ENCODE results near the gene TCN2.

TCN2 gene

DNA sequence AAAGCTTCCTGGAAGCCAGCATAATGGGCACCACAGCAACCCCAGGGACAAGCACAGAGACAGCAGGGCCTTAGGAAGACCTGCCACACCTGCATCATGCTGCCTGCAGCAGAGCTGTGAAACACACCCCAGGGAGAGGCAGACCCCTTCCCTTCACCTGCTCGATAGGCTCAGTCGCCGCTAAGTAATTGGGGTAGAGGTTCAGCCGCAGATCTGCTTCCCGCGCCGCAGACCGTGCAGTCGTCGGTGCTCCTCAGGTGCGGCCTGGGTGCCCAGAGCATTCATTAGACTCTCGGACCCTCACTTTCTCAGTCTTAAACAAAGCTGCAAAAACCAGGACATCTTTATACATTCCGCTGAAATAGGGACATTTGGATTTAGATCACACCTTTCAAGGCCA lies 57.8 kb downstream of the TCN2 start:
- peaks cover 6 to 10% of the 10 kb centered on the region in 2 experiments for H3K4me1 ChIP-seq (ENCODE audit: control insufficient read depth in 1 of 2, insufficient read depth in 2 of 2, low read length in 2 of 2)
- H3K79me2 ChIP-seq (ENCODE audit: control insufficient read depth, insufficient read depth, low read length, poor library complexity): peaks cover 2% of the 10 kb centered on the region
- H4K91ac ChIP-seq (ENCODE audit: low read depth, low read length): no peak overlapping the region
- H3K27ac ChIP-seq (ENCODE audit: low read depth, low read length): no peak overlapping the region
- H3K36me3 ChIP-seq (ENCODE audit: control insufficient read depth in 1 of 2, insufficient read depth in 2 of 2, low read length in 2 of 2): peaks cover 3 to 11% of the 10 kb centered on the region in 2 experiments
- no peak overlapping the region for H2BK120ac ChIP-seq (ENCODE audit: insufficient read depth, low read length, poor library complexity)
- no peaks in the 10 kb centered on the region for H3K9me3 ChIP-seq (ENCODE audit: insufficient read depth, low read depth, low read length)
- peaks cover 5% of the 10 kb centered on the region for H3K27me3 ChIP-seq (ENCODE audit: insufficient read depth, low read length)
- DNase-seq: no peak
- H2BK5ac ChIP-seq (ENCODE audit: low read depth, low read length, poor library complexity): no peak overlapping the region
- H3K14ac ChIP-seq (ENCODE audit: low read length): no peak overlapping the region
- H3K4ac ChIP-seq (ENCODE audit: low read depth, low read length): no peak overlapping the region
- H3K4me3 ChIP-seq (ENCODE audit: low read depth, low read length): no peak overlapping the region
- H4K12ac ChIP-seq (ENCODE audit: low read depth, low read length): no peak overlapping the region
- peaks cover 2% of the 10 kb centered on the region for H3K79me1 ChIP-seq (ENCODE audit: low read length)
- no peak overlapping the region for H2BK12ac ChIP-seq (ENCODE audit: low read length)
- H2AK5ac ChIP-seq (ENCODE audit: low read length): no peak overlapping the region
- no peak overlapping the region for H3K23ac ChIP-seq (ENCODE audit: low read length)
- H3K18ac ChIP-seq (ENCODE audit: low read length): no peak overlapping the region
- no peak overlapping the region for H3K9ac ChIP-seq (ENCODE audit: low read length)
- no peak overlapping the region for H4K8ac ChIP-seq (ENCODE audit: low read depth, low read length)
- WGBS (ENCODE audit: extremely low coverage, insufficient coverage, insufficient read length): no CpG with 5 or more reads among the region's 13 CpGs
- H3K4me2 ChIP-seq (ENCODE audit: low read length): no peak overlapping the region
- no peak overlapping the region for H2AFZ ChIP-seq (ENCODE audit: insufficient read depth, low read length, poor library complexity)

DNA sequence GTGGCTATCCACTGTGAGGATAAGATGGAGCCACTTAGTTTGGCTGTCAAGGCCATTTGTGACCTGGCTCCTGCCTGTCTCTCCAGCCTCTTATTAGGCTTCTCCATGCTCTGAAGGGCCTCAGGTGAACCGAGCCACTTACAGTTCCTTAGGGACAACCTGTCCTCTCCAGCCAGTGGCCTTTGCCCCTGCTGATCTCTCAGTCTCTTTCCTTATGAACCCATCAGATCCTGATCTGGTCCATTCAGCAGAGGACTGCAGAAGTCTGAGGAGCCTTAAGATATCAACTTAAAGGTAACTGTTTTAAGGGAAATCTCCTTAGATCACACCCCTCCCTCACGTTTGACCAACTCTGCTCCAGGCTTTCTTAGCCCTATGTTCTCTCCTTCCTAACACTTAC lies 58.3 kb downstream of the TCN2 start:
- Histone ChIP-seq H3K27me3 (ENCODE audit: insufficient read depth, low read length) (peaks cover 5% of the 10 kb centered on the region), H2BK120ac (ENCODE audit: insufficient read depth, low read length, poor library complexity) (no peak overlapping the region), H3K36me3 (ENCODE audit: control insufficient read depth in 1 of 2, insufficient read depth in 2 of 2, low read length in 2 of 2) (peaks cover 3 to 11% of the 10 kb centered on the region in 2 experiments), H3K4me2 (ENCODE audit: low read length) (no peak overlapping the region), H2AFZ (ENCODE audit: insufficient read depth, low read length, poor library complexity) (no peak overlapping the region), H4K12ac (ENCODE audit: low read depth, low read length) (no peak overlapping the region), H3K79me1 (ENCODE audit: low read length) (peaks cover 2% of the 10 kb centered on the region), H3K14ac (ENCODE audit: low read length) (no peak overlapping the region), H3K18ac (ENCODE audit: low read length) (no peak overlapping the region), H3K27ac (ENCODE audit: low read depth, low read length) (no peak overlapping the region), H2AK5ac (ENCODE audit: low read length) (no peak overlapping the region), H3K9ac (ENCODE audit: low read length) (no peak overlapping the region), H3K4me3 (ENCODE audit: low read depth, low read length) (no peak overlapping the region), H2BK5ac (ENCODE audit: low read depth, low read length, poor library complexity) (no peak overlapping the region), H3K4me1 (ENCODE audit: control insufficient read depth in 1 of 2, insufficient read depth in 2 of 2, low read length in 2 of 2) (peaks cover 6 to 10% of the 10 kb centered on the region in 2 experiments), H3K79me2 (ENCODE audit: control insufficient read depth, insufficient read depth, low read length, poor library complexity) (peaks cover 2% of the 10 kb centered on the region), H3K23ac (ENCODE audit: low read length) (no peak overlapping the region), H3K4ac (ENCODE audit: low read depth, low read length) (no peak overlapping the region), H4K91ac (ENCODE audit: low read depth, low read length) (no peak overlapping the region), H3K9me3 (ENCODE audit: insufficient read depth, low read depth, low read length) (no peaks in the 10 kb centered on the region), H2BK12ac (ENCODE audit: low read length) (no peak overlapping the region), H4K8ac (ENCODE audit: low read depth, low read length) (no peak overlapping the region)
- no peak for DNase-seq
- WGBS (ENCODE audit: extremely low coverage, insufficient coverage, insufficient read length): no CpG with 5 or more reads among the region's 2 CpGs

DNA sequence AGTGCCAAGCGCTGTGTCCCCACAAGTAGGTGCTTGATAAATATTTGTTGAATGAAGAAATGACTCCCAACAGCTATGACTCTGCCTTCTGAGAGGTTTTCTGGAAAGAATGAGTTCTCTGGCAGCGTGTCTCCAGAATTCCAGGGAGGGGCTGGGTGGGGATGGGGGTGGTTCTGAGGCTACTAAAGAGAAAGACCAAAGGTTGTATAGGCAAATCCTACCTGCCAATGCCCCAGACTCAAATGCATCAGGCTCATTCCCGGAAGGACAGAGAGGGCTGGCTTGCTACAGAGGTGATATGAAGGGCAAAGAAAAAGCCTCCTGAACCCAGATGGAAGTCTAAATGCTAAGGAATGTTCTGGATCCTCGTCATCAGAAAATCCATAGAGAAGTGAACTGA lies 58.8 kb downstream of the TCN2 start:
- Histone ChIP-seq H4K12ac (ENCODE audit: low read depth, low read length) (no peak overlapping the region), H3K4ac (ENCODE audit: low read depth, low read length) (no peak overlapping the region), H3K4me2 (ENCODE audit: low read length) (no peak overlapping the region)

DNA sequence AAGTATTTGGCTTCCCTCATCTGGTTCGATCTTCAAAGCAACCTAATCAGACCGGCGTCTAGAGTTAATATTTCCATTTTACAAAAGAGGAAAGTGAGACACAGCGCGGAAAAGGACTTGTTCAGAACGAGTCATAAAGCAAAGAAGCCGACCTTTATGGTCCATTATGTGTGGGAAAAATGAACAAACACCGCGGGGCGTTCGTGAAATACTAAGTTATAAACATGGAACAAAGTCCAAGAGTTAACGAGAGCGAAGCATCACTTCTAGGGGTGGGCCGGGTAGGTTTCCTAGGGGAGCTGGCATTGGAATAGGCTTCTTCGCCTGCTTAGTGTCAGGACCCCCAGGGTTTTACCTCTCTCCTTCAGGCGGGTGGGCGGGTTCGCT lies 60.1 kb downstream of the TCN2 start:
- Histone ChIP-seq H4K8ac (ENCODE audit: low read depth, low read length) (peak overlapping the region; percentile 64), H3K18ac (ENCODE audit: low read length) (no peak overlapping the region), H2BK5ac (ENCODE audit: low read depth, low read length, poor library complexity) (no peak overlapping the region), H4K91ac (ENCODE audit: low read depth, low read length) (no peak overlapping the region), H2AK5ac (ENCODE audit: low read length) (no peak overlapping the region), H3K79me1 (ENCODE audit: low read length) (peaks cover 2% of the 10 kb centered on the region), H3K27me3 (ENCODE audit: insufficient read depth, low read length) (peaks cover 5% of the 10 kb centered on the region), H3K27ac (ENCODE audit: low read depth, low read length) (no peak overlapping the region), H3K4ac (ENCODE audit: low read depth, low read length) (no peak overlapping the region), H3K4me3 (ENCODE audit: low read depth, low read length) (peak overlapping the region; percentile 91), H3K9ac (ENCODE audit: low read length) (peak overlapping the region; percentile 54), H3K4me1 (ENCODE audit: control insufficient read depth in 1 of 2, insufficient read depth in 2 of 2, low read length in 2 of 2) (peaks cover 6 to 10% of the 10 kb centered on the region in 2 experiments), H4K12ac (ENCODE audit: low read depth, low read length) (peak overlapping the region; percentile 54), H3K23ac (ENCODE audit: low read length) (no peak overlapping the region), H3K36me3 (ENCODE audit: control insufficient read depth in 1 of 2, insufficient read depth in 2 of 2, low read length in 2 of 2) (peaks cover 3 to 11% of the 10 kb centered on the region in 2 experiments), H2BK12ac (ENCODE audit: low read length) (no peak overlapping the region), H2BK120ac (ENCODE audit: insufficient read depth, low read length, poor library complexity) (no peak overlapping the region), H3K79me2 (ENCODE audit: control insufficient read depth, insufficient read depth, low read length, poor library complexity) (peaks cover 2% of the 10 kb centered on the region), H3K4me2 (ENCODE audit: low read length) (peak overlapping the region; percentile 94), H2AFZ (ENCODE audit: insufficient read depth, low read length, poor library complexity) (peak overlapping the region; percentile 70), H3K9me3 (ENCODE audit: insufficient read depth, low read depth, low read length) (no peaks in the 10 kb centered on the region), H3K14ac (ENCODE audit: low read length) (no peak overlapping the region)
- WGBS (ENCODE audit: extremely low coverage, insufficient coverage, insufficient read length): no CpG with 5 or more reads among the region's 18 CpGs
- peak in 1 of 2 donors; percentile 29 for DNase-seq

More for the DNA sequence above, 58.8 kb downstream of the TCN2 start:
- no peak overlapping the region for H2BK120ac ChIP-seq (ENCODE audit: insufficient read depth, low read length, poor library complexity)
- H3K79me2 ChIP-seq (ENCODE audit: control insufficient read depth, insufficient read depth, low read length, poor library complexity): peaks cover 2% of the 10 kb centered on the region
- no peak overlapping the region for H2BK5ac ChIP-seq (ENCODE audit: low read depth, low read length, poor library complexity)
- H3K79me1 ChIP-seq (ENCODE audit: low read length): peaks cover 2% of the 10 kb centered on the region
- H4K91ac ChIP-seq (ENCODE audit: low read depth, low read length): no peak overlapping the region
- no peaks in the 10 kb centered on the region for H3K9me3 ChIP-seq (ENCODE audit: insufficient read depth, low read depth, low read length)
- no peak overlapping the region for H3K18ac ChIP-seq (ENCODE audit: low read length)
- no peak for DNase-seq
- no peak overlapping the region for H3K4me3 ChIP-seq (ENCODE audit: low read depth, low read length)
- peaks cover 6 to 10% of the 10 kb centered on the region in 2 experiments for H3K4me1 ChIP-seq (ENCODE audit: control insufficient read depth in 1 of 2, insufficient read depth in 2 of 2, low read length in 2 of 2)
- H2BK12ac ChIP-seq (ENCODE audit: low read length): no peak overlapping the region
- H2AFZ ChIP-seq (ENCODE audit: insufficient read depth, low read length, poor library complexity): no peak overlapping the region
- H3K9ac ChIP-seq (ENCODE audit: low read length): no peak overlapping the region
- peaks cover 5% of the 10 kb centered on the region for H3K27me3 ChIP-seq (ENCODE audit: insufficient read depth, low read length)
- WGBS (ENCODE audit: extremely low coverage, insufficient coverage, insufficient read length): no CpG with 5 or more reads among the region's 4 CpGs
- no peak overlapping the region for H3K14ac ChIP-seq (ENCODE audit: low read length)
- H2AK5ac ChIP-seq (ENCODE audit: low read length): no peak overlapping the region
- no peak overlapping the region for H3K23ac ChIP-seq (ENCODE audit: low read length)
- H3K27ac ChIP-seq (ENCODE audit: low read depth, low read length): no peak overlapping the region
- no peak overlapping the region for H4K8ac ChIP-seq (ENCODE audit: low read depth, low read length)
- peaks cover 3 to 11% of the 10 kb centered on the region in 2 experiments for H3K36me3 ChIP-seq (ENCODE audit: control insufficient read depth in 1 of 2, insufficient read depth in 2 of 2, low read length in 2 of 2)

Measured in trophoblast cell (in vitro differentiated cells and primary cell).